ENCODE data around the gene C2CD4C. TPM values are rescaled to one million over a fixed set of nuclear protein-coding genes. Genes with fewer than 3 reads are reported as not detected.

Gene C2CD4C
- total RNA-seq, 1 experiment from 2014 or later: 0.29 TPM

DNA sequence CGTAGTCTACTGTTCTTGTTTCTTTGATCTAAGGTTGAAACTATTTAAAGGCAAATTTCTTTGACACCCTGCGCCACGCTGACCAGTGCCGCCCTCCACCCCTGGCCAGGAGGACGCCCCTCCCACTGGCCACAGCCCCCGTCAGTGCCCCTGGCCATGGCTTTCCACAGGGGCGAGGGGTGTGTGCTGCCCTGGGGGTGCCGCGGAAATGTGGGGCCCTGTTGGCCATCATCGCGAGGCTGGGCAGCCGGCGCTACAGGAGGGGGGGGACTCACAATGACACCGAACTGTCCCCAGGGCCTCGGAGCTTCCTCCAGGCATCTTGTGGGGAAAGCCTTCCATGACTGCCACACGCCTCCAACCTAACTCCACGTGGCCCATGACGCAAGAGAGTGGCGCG is 41.0 kb upstream of the C2CD4C start:
- ChIA-PET POLR2A (ENCODE audit: unreplicated experiment) (no interaction called here), CTCF (no interaction called here)
- no peak overlapping the region for H2AFZ ChIP-seq (ENCODE audit: low read length)
- H3K4me1 ChIP-seq (ENCODE audit: insufficient read depth, low read length): no peaks in the 10 kb centered on the region
- no peaks in the 10 kb centered on the region for H3F3A ChIP-seq (ENCODE audit: low read length, unreplicated experiment)
- no peak overlapping the region for H3K9ac ChIP-seq (ENCODE audit: low read length)
- H3K36me3 ChIP-seq (ENCODE audit: low read depth, low read length): no peaks in the 10 kb centered on the region
- DNase-seq (no peak), ATAC-seq (no peak)
- TF ChIP-seq CTCF (conservative IDR thresholded peaks at IDR 0.05; ENCODE audit: low read depth, low read length): no peak
- no peak for TF ChIP-seq EZH2phosphoT487 (IDR thresholded peaks at IDR 0.05; ENCODE audit: borderline replicate concordance, low read length)
- H3K27me3 ChIP-seq (ENCODE audit: low read length): no peaks in the 10 kb centered on the region
- H3K79me2 ChIP-seq (ENCODE audit: low read length): no peaks in the 10 kb centered on the region
- no peaks in the 10 kb centered on the region for H3K9me3 ChIP-seq (ENCODE audit: low read length)
- intact Hi-C loops (cut with micrococcal nuclease): no loop called here
- no peaks in the 10 kb centered on the region for H4K20me1 ChIP-seq (ENCODE audit: low read length)
- no peaks in the 10 kb centered on the region for H3K9me2 ChIP-seq (replicated peaks; ENCODE audit: low read length)
- no TSS peak for BruUV-seq (replicated peaks)
- no peak overlapping the region for H3K27ac ChIP-seq (ENCODE audit: low read length)
- H3K4me3 ChIP-seq (ENCODE audit: low read length): no peak overlapping the region
- no peak overlapping the region for H3K4me2 ChIP-seq (ENCODE audit: low read length)

- intact Hi-C loops (cut with micrococcal nuclease): no loop called here
- no TSS peak for BruUV-seq (replicated peaks)
- Histone ChIP-seq H3K4me2 (ENCODE audit: low read length) (no peak overlapping the region), H2AFZ (ENCODE audit: low read length) (no peak overlapping the region), H4K20me1 (ENCODE audit: low read length) (no peaks in the 10 kb centered on the region), H3F3A (ENCODE audit: low read length, unreplicated experiment) (no peaks in the 10 kb centered on the region), H3K9me2 (replicated peaks; ENCODE audit: low read length) (no peaks in the 10 kb centered on the region), H3K36me3 (ENCODE audit: low read depth, low read length) (no peaks in the 10 kb centered on the region), H3K79me2 (ENCODE audit: low read length) (no peaks in the 10 kb centered on the region), H3K27me3 (ENCODE audit: low read length) (no peaks in the 10 kb centered on the region), H3K9me3 (ENCODE audit: low read length) (no peaks in the 10 kb centered on the region), H3K9ac (ENCODE audit: low read length) (no peak overlapping the region), H3K27ac (ENCODE audit: low read length) (no peak overlapping the region), H3K4me1 (ENCODE audit: insufficient read depth, low read length) (no peaks in the 10 kb centered on the region), H3K4me3 (ENCODE audit: low read length) (no peak overlapping the region)
- ATAC-seq: no peak
- POLR2A ChIA-PET (ENCODE audit: unreplicated experiment): no interaction called here
- no peak for TF ChIP-seq CTCF (conservative IDR thresholded peaks at IDR 0.05; ENCODE audit: low read depth, low read length)
- TF ChIP-seq EZH2phosphoT487 (IDR thresholded peaks at IDR 0.05; ENCODE audit: borderline replicate concordance, low read length): no peak
- no peak for TF ChIP-seq EZH2 (IDR thresholded peaks at IDR 0.05; ENCODE audit: low read length, unreplicated experiment)
- no peak for DNase-seq
- CTCF ChIA-PET: no interaction called here
These were observed 39.0 kb upstream of the C2CD4C start for GRCh38 chr19:447816-448560.

DNA sequence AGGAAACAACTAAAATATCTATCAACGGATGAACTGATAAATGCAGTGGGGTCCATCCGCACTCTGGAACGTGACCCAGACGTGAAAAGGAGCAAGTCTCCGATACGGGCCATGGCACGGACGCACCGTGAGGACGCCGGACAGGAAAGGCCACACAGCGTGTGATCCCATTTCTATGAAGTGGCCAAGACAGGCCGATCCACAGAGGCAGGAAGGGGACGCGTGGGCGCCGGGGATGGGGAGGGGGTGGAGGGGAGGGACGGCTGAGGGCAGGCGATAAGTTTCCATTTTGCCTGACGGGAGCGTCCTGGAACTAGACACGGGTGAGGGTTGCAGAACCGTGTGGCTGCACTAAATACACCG is 38.1 kb upstream of the C2CD4C start:
- no peak for TF ChIP-seq EZH2phosphoT487 (IDR thresholded peaks at IDR 0.05; ENCODE audit: borderline replicate concordance, low read length)
- no peak for TF ChIP-seq CTCF (conservative IDR thresholded peaks at IDR 0.05; ENCODE audit: low read depth, low read length)
- TF ChIP-seq EZH2 (IDR thresholded peaks at IDR 0.05; ENCODE audit: low read length, unreplicated experiment): no peak
- Histone ChIP-seq H3K79me2 (ENCODE audit: low read length) (no peaks in the 10 kb centered on the region), H3K4me1 (ENCODE audit: insufficient read depth, low read length) (no peaks in the 10 kb centered on the region), H3K9me2 (replicated peaks; ENCODE audit: low read length) (no peaks in the 10 kb centered on the region), H3K36me3 (ENCODE audit: low read depth, low read length) (no peaks in the 10 kb centered on the region), H3K4me2 (ENCODE audit: low read length) (no peak overlapping the region), H3K27ac (ENCODE audit: low read length) (no peak overlapping the region), H3K9me3 (ENCODE audit: low read length) (no peaks in the 10 kb centered on the region), H4K20me1 (ENCODE audit: low read length) (no peaks in the 10 kb centered on the region), H3K27me3 (ENCODE audit: low read length) (no peaks in the 10 kb centered on the region), H3K9ac (ENCODE audit: low read length) (no peak overlapping the region), H2AFZ (ENCODE audit: low read length) (no peak overlapping the region), H3K4me3 (ENCODE audit: low read length) (no peak overlapping the region), H3F3A (ENCODE audit: low read length, unreplicated experiment) (no peaks in the 10 kb centered on the region)
- no peak for DNase-seq
- POLR2A ChIA-PET (ENCODE audit: unreplicated experiment): no interaction called here
- intact Hi-C loops (cut with micrococcal nuclease): no loop called here
- no TSS peak for BruUV-seq (replicated peaks)
- CTCF ChIA-PET: no interaction called here
- no peak for ATAC-seq
